Measurements from ENCODE around the gene FBXL2.

The FBXL2 gene

GRCh38 chr3:33388374-33389100 lies 111.3 kb downstream of the FBXL2 start:
- no peak for ATAC-seq
- TF ChIP-seq TCF4 (CRISPR knock-in tag; IDR thresholded peaks at IDR 0.05; ENCODE audit: borderline replicate concordance) (no peak), ZC3H10 (CRISPR knock-in tag; IDR thresholded peaks at IDR 0.05) (no peak), ZFP3 (CRISPR knock-in tag; IDR thresholded peaks at IDR 0.05) (no peak), ARNTL (CRISPR knock-in tag; IDR thresholded peaks at IDR 0.05; ENCODE audit: borderline replicate concordance, low read depth) (no peak), ISL1 (CRISPR knock-in tag; IDR thresholded peaks at IDR 0.05) (peak; percentile 27; the same call in 1 of the 2 replicates)
- TF ChIP-seq, protein P1, sequence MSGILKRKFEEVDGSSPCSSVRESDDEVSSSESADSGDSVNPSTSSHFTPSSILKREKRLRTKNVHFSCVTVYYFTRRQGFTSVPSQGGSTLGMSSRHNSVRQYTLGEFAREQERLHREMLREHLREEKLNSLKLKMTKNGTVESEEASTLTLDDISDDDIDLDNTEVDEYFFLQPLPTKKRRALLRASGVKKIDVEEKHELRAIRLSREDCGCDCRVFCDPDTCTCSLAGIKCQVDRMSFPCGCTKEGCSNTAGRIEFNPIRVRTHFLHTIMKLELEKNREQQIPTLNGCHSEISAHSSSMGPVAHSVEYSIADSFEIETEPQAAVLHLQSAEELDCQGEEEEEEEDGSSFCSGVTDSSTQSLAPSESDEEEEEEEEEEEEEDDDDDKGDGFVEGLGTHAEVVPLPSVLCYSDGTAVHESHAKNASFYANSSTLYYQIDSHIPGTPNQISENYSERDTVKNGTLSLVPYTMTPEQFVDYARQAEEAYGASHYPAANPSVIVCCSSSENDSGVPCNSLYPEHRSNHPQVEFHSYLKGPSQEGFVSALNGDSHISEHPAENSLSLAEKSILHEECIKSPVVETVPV (CRISPR knock-in tag; IDR thresholded peaks at IDR 0.05), result no peak

- no peak for TF ChIP-seq ZNF565 (CRISPR knock-in tag; conservative IDR thresholded peaks at IDR 0.05; ENCODE audit: low read depth)
- TF ChIP-seq BACH2 (CRISPR knock-in tag; IDR thresholded peaks at IDR 0.05; ENCODE audit: borderline replicate concordance), result no peak
- TF ChIP-seq, protein P2, sequence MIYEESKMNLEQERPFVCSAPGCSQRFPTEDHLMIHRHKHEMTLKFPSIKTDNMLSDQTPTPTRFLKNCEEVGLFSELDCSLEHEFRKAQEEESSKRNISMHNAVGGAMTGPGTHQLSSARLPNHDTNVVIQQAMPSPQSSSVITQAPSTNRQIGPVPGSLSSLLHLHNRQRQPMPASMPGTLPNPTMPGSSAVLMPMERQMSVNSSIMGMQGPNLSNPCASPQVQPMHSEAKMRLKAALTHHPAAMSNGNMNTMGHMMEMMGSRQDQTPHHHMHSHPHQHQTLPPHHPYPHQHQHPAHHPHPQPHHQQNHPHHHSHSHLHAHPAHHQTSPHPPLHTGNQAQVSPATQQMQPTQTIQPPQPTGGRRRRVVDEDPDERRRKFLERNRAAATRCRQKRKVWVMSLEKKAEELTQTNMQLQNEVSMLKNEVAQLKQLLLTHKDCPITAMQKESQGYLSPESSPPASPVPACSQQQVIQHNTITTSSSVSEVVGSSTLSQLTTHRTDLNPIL (CRISPR knock-in tag; IDR thresholded peaks at IDR 0.05; ENCODE audit: low read depth), result no peak
- no peak for TF ChIP-seq CSDC2 (CRISPR knock-in tag; IDR thresholded peaks at IDR 0.05)
- no peak for TF ChIP-seq ZFP3 (CRISPR knock-in tag; IDR thresholded peaks at IDR 0.05)
- no peak for TF ChIP-seq OSR1 (CRISPR knock-in tag; IDR thresholded peaks at IDR 0.05)
- TF ChIP-seq ISL1 (CRISPR knock-in tag; IDR thresholded peaks at IDR 0.05), result no peak
- TF ChIP-seq RARB (CRISPR knock-in tag; IDR thresholded peaks at IDR 0.05), result no peak
- no peak for TF ChIP-seq TSHZ2 (CRISPR knock-in tag; IDR thresholded peaks at IDR 0.05)
- no peak for TF ChIP-seq ZC3H10 (CRISPR knock-in tag; IDR thresholded peaks at IDR 0.05)
- no peak for TF ChIP-seq GLIS3 (CRISPR knock-in tag; IDR thresholded peaks at IDR 0.05)
- TF ChIP-seq TOX (CRISPR knock-in tag; IDR thresholded peaks at IDR 0.05; ENCODE audit: borderline replicate concordance), result no peak
- TF ChIP-seq, protein P3, sequence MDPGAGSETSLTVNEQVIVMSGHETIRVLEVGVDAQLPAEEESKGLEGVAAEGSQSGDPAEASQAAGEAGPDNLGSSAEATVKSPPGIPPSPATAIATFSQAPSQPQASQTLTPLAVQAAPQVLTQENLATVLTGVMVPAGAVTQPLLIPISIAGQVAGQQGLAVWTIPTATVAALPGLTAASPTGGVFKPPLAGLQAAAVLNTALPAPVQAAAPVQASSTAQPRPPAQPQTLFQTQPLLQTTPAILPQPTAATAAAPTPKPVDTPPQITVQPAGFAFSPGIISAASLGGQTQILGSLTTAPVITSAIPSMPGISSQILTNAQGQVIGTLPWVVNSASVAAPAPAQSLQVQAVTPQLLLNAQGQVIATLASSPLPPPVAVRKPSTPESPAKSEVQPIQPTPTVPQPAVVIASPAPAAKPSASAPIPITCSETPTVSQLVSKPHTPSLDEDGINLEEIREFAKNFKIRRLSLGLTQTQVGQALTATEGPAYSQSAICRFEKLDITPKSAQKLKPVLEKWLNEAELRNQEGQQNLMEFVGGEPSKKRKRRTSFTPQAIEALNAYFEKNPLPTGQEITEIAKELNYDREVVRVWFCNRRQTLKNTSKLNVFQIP (CRISPR knock-in tag; IDR thresholded peaks at IDR 0.05; ENCODE audit: borderline replicate concordance, low read depth), result no peak
- TF ChIP-seq ZNF70 (CRISPR knock-in tag; IDR thresholded peaks at IDR 0.05), result no peak
- TF ChIP-seq, protein P4, sequence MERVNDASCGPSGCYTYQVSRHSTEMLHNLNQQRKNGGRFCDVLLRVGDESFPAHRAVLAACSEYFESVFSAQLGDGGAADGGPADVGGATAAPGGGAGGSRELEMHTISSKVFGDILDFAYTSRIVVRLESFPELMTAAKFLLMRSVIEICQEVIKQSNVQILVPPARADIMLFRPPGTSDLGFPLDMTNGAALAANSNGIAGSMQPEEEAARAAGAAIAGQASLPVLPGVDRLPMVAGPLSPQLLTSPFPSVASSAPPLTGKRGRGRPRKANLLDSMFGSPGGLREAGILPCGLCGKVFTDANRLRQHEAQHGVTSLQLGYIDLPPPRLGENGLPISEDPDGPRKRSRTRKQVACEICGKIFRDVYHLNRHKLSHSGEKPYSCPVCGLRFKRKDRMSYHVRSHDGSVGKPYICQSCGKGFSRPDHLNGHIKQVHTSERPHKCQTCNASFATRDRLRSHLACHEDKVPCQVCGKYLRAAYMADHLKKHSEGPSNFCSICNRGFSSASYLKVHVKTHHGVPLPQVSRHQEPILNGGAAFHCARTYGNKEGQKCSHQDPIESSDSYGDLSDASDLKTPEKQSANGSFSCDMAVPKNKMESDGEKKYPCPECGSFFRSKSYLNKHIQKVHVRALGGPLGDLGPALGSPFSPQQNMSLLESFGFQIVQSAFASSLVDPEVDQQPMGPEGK (CRISPR knock-in tag; IDR thresholded peaks at IDR 0.05; ENCODE audit: borderline replicate concordance), result no peak
- TF ChIP-seq TCF4 (CRISPR knock-in tag; IDR thresholded peaks at IDR 0.05; ENCODE audit: borderline replicate concordance), result no peak
- no peak for TF ChIP-seq ZNF8 (CRISPR knock-in tag; IDR thresholded peaks at IDR 0.05)
- ATAC-seq, result no peak
Measured at GRCh38 chr3:33389908-33390307, 112.7 kb downstream of the FBXL2 start.

GRCh38 chr3:33391255-33391995 lies 114.2 kb downstream of the FBXL2 start:
- TF ChIP-seq, protein P3 (CRISPR knock-in tag; IDR thresholded peaks at IDR 0.05; ENCODE audit: borderline replicate concordance, low read depth), result no peak
- TF ChIP-seq SNAI2 (CRISPR knock-in tag; IDR thresholded peaks at IDR 0.05) (no peak), ZNF565 (CRISPR knock-in tag; conservative IDR thresholded peaks at IDR 0.05; ENCODE audit: low read depth) (no peak), ZC3H10 (CRISPR knock-in tag; IDR thresholded peaks at IDR 0.05) (no peak)
- no peak for ATAC-seq
